Upper lobe of left lung (tissue), 6 donors: Measurements from ENCODE around the gene CCDC107. TPM values are rescaled to one million over a fixed set of nuclear protein-coding genes. Genes with fewer than 3 reads are reported as not detected.

ENCODE experiments used
- ATAC-seq, 2 donors: fragments of 200-7000 bp; cut with Tn5 transposase; one replicate each; pipeline ENCODE4 v1.9.1; 2022; ENCODE audit warnings: mild to moderate bottlenecking in 2 of 2, moderate library complexity in 2 of 2; ENCODE audit not compliant: low FRiP score in 2 of 2
- DNase-seq, 2 donors: peaks; one replicate each; pipeline ENCODE4 v3.0.0-alpha.2; 2019 to 2020
- H3K27ac ChIP-seq, 4 donors: fragments of 200-600 bp; sonication (generic); one replicate each; pipeline ENCODE4 v1.5.1; 2016 to 2019
- H3K27me3 ChIP-seq, 4 donors: fragments of 200-600 bp; sonication (generic); one replicate each; pipeline ENCODE4 v1.5.1; 2017 to 2019
- H3K36me3 ChIP-seq, 4 donors: fragments of 200-600 bp; sonication (generic); one replicate each; pipeline ENCODE4 v1.5.1; 2016 to 2019
- H3K4me1 ChIP-seq, 4 donors: fragments of 200-600 bp; sonication (generic); one replicate each; pipeline ENCODE4 v1.5.1; 2018 to 2019
- H3K4me3 ChIP-seq, 4 donors: fragments of 200-600 bp; sonication (generic); one replicate each; pipeline ENCODE4 v1.5.1; 2017 to 2019; ENCODE audit warnings: mild to moderate bottlenecking in 2 of 4, moderate library complexity in 1 of 4
- H3K9me3 ChIP-seq, 4 donors: fragments of 200-600 bp; sonication (generic); one replicate each; pipeline ENCODE4 v1.5.1; 2018 to 2019
- EP300 ChIP-seq, 4 donors: sonication (generic); formaldehyde crosslinking; IDR thresholded peaks; one replicate each; pipeline ENCODE4 v1.5.1; 2017; ENCODE audit warnings: antibody characterized with exemption in 4 of 4, control low read depth in 2 of 4
- POLR2A ChIP-seq, 4 donors: fragments of 450-650 bp; IDR thresholded peaks; one replicate each; pipeline ENCODE4 v1.5.1; 2016 to 2017; ENCODE audit warnings: antibody characterized with exemption in 4 of 4, mild to moderate bottlenecking in 2 of 4
- POLR2AphosphoS5 ChIP-seq, 2 donors: sonication (generic); formaldehyde crosslinking; IDR thresholded peaks; one replicate each; pipeline ENCODE4 v1.5.1; 2017; ENCODE audit warnings: antibody characterized with exemption in 2 of 2
- WGBS, 2 donors: methylation state at CpG; one replicate each; pipeline ENCODE4 v1.1.5; 2017 to 2018; 5-methylcytosine and 5-hydroxymethylcytosine counted together
- total RNA-seq, 6 donors: library from RNA; depleted of rRNA in 4 of 6; stranded (reverse); fragments of >200 nt in 4 of 6; gene quantifications; one replicate each; pipeline versions ENCODE4 v1.1.0 to v1.2.1, GENCODE V29; 2016 to 2021
- TF ChIP-seq, protein P1 (sequence below), 6 experiments: fragments of 450-650 bp in 4 of 6; fragments of 200-600 bp in 2 of 6; sonication (generic) in 2 of 6; IDR thresholded peaks; one replicate each; pipeline ENCODE4 v1.5.1; 2016 to 2019; ENCODE audit warnings: antibody characterized with exemption in 6 of 6
- donor health status: DM: no; HTN: no; CAD: no; lungs with moderate emphysema.
- donor health status: DM: no; HTN: yes; CAD: no; lungs with severe emphysema.

Gene CCDC107
- total RNA-seq, 6 donors from 2014 or later = 17.8 to 49.4 (median 35.1) TPM

DNA sequence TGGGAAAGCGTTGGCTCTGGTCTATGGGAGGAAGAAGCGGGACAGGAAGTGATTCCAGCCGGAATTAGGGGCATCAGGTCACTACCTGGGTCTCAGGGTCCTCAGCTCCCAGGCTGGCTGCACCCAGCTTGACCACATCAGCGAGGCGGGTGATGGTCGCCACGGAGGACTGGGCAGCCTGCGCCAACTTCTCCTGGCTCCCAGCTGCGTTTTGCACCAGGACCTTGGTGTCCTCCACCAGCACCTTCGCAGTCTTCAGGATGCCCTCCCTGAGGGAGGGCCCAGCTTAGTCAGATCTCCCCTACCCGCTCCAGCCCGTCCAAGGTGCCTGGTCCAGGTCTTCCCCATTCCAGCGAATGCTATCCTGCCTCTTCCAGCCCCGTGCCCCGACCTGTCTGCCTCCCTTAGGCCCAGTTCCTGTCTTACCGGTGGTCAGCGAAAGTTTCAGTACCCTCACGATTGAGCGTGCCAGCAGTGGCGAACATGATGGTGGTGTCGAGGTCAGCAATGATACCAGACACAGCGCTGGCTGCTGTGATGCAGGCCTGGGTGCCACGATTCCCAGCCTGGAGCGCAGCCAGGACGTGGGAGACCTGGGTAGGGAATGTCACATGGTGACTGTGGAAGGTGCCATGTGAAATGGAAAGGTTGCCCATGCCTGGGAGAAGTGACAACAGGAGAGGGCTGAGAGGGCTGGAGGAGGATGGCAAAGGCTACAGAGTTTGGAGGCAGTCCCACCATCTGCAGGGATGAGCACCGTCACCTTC lies 46.0 kb downstream of the CCDC107 start:
- H3K4me3 ChIP-seq = no peak overlapping the region
- no peaks in the 10 kb centered on the region for H3K27me3 ChIP-seq
- H3K36me3 ChIP-seq = peaks cover 88 to 100% (median 100%) of the 10 kb centered on the region in 4 donors
- ATAC-seq (no peak), DNase-seq (peak in 1 of 2 donors; percentile 48)
- no peaks in the 10 kb centered on the region for H3K9me3 ChIP-seq
- 94 to 96% methylated on average over 22 to 26 of the region's 26 CpGs for WGBS, 2 donors
- H3K4me1 ChIP-seq = no peaks in the 10 kb centered on the region
- H3K27ac ChIP-seq = peak overlapping the region in 2 of 4 donors; percentile 14 to 20
- TF ChIP-seq POLR2AphosphoS5 (IDR thresholded peaks at IDR 0.05) (no peak), EP300 (IDR thresholded peaks at IDR 0.05) (no peak), POLR2A (IDR thresholded peaks at IDR 0.05) (no peak)
- TF ChIP-seq, protein P1, sequence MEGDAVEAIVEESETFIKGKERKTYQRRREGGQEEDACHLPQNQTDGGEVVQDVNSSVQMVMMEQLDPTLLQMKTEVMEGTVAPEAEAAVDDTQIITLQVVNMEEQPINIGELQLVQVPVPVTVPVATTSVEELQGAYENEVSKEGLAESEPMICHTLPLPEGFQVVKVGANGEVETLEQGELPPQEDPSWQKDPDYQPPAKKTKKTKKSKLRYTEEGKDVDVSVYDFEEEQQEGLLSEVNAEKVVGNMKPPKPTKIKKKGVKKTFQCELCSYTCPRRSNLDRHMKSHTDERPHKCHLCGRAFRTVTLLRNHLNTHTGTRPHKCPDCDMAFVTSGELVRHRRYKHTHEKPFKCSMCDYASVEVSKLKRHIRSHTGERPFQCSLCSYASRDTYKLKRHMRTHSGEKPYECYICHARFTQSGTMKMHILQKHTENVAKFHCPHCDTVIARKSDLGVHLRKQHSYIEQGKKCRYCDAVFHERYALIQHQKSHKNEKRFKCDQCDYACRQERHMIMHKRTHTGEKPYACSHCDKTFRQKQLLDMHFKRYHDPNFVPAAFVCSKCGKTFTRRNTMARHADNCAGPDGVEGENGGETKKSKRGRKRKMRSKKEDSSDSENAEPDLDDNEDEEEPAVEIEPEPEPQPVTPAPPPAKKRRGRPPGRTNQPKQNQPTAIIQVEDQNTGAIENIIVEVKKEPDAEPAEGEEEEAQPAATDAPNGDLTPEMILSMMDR (IDR thresholded peaks at IDR 0.05) = no peak

DNA sequence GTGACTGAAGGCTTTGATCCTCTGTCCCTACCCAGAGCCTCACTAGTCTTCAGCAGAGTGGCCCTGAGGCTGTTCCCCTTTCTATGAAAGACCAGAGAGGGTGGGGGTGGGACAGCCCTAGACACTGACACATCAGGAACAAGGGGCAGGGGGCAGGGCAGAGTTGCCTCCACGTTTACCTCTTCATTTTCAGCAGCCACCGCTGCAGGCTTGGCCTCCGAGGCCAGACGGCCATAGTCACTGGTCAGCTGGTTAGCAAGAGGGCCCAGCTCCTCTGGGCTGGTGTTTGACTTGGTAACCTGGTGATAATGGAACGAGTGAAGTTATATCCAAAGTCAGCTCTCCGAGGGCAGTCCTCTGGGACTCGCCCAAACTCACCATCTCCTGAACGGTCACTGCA lies 47.3 kb downstream of the CCDC107 start:
- TF ChIP-seq POLR2A (IDR thresholded peaks at IDR 0.05) (no peak), POLR2AphosphoS5 (IDR thresholded peaks at IDR 0.05) (no peak), EP300 (IDR thresholded peaks at IDR 0.05) (no peak)
- TF ChIP-seq, protein P1 (IDR thresholded peaks at IDR 0.05) = no peak
- ATAC-seq = no peak
- DNase-seq = peak in 1 of 2 donors; percentile 29
- no peaks in the 10 kb centered on the region for H3K4me1 ChIP-seq
- H3K4me3 ChIP-seq = no peak overlapping the region
- 82 to 91% methylated on average over 5 to 7 of the region's 8 CpGs for WGBS, 2 donors
- H3K36me3 ChIP-seq = peaks cover 81 to 98% (median 96%) of the 10 kb centered on the region in 4 donors
- no peaks in the 10 kb centered on the region for H3K27me3 ChIP-seq
- no peaks in the 10 kb centered on the region for H3K9me3 ChIP-seq
- no peak overlapping the region for H3K27ac ChIP-seq

DNA sequence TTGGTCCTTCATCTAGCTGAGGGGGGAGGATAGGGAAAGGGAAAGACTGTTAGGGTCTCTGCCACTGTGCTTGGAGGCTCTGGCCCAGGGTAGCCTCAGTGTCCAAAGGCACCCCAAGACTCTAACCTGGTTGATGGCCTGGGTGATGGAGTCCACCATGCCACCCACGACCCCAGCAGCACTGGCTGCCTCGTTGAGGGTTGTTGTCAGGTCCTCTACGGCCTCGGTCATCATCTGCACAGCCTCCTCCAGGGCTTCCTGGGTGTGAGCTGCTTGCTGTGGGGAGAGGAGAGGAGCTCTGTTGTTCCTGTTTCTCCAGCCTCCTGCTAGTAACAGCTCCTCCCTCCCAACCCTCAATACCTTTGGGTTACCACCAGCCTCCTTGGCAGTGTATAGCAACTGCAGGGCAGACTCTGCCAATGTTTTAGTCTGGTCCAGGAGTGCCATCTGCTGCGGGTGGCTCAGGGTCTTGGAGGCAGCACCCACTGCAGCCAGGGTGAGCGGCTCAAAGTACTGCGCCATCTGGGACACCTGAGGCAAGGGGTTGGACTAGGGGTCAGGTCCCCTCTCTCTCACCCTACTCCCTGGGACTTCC lies 47.8 kb downstream of the CCDC107 start:
- no peak for TF ChIP-seq POLR2A (IDR thresholded peaks at IDR 0.05)
- no peak for TF ChIP-seq POLR2AphosphoS5 (IDR thresholded peaks at IDR 0.05)
- TF ChIP-seq EP300 (IDR thresholded peaks at IDR 0.05) = no peak
- TF ChIP-seq, protein P1 (IDR thresholded peaks at IDR 0.05) = no peak
- ATAC-seq (peak; percentile 36 to 41), DNase-seq (peak in 1 of 2 donors; percentile 41)
- Histone ChIP-seq H3K36me3 (peaks cover 81 to 98% (median 96%) of the 10 kb centered on the region in 4 donors), H3K9me3 (no peaks in the 10 kb centered on the region), H3K27me3 (no peaks in the 10 kb centered on the region), H3K27ac (no peak overlapping the region), H3K4me3 (no peak overlapping the region), H3K4me1 (no peaks in the 10 kb centered on the region)
- 90 to 95% methylated on average over 4 to 7 of the region's 7 CpGs for WGBS, 2 donors

DNA sequence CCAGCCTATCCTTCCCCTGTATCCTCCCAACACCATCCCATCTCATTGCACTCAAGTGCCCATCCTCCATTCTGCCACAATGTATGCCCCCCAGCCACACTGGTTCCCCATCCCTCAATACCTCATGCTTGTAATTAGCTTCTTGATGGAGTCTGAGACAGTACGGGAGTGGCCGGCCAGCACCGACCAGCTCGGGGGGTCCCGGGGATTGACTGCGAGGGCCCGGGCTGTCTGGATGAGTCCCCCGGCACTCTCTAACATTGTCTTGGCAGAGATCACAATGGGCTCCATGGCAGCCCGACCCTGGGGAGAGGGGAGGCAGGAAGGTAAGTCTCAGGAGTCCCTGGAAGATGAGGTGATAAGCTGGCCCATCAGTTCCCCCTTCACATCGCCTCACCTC lies 48.9 kb downstream of the CCDC107 start:
- Histone ChIP-seq H3K9me3 (no peaks in the 10 kb centered on the region), H3K36me3 (peaks cover 79 to 98% (median 96%) of the 10 kb centered on the region in 4 donors), H3K27ac (no peak overlapping the region), H3K27me3 (no peaks in the 10 kb centered on the region), H3K4me3 (no peak overlapping the region), H3K4me1 (no peaks in the 10 kb centered on the region)
- ATAC-seq (no peak), DNase-seq (peak in 1 of 2 donors; percentile 43)
- TF ChIP-seq, protein P1 (IDR thresholded peaks at IDR 0.05) = no peak
- TF ChIP-seq POLR2A (IDR thresholded peaks at IDR 0.05) = no peak
- TF ChIP-seq EP300 (IDR thresholded peaks at IDR 0.05) = no peak
- no peak for TF ChIP-seq POLR2AphosphoS5 (IDR thresholded peaks at IDR 0.05)
- 89 to 99% methylated on average over 4 to 10 of the region's 10 CpGs for WGBS, 2 donors
